HG03565 (cell line): Measurements from ENCODE around the gene CDK13.

ENCODE experiments used
- ATAC-seq: cut with Tn5 transposase; IDR thresholded peaks from one replicate; pipeline ENCODE4 v1.9.1; 2021; ENCODE audit warnings: mild to moderate bottlenecking, moderate library complexity; ENCODE audit not compliant: unreplicated experiment

The CDK13 gene

DNA sequence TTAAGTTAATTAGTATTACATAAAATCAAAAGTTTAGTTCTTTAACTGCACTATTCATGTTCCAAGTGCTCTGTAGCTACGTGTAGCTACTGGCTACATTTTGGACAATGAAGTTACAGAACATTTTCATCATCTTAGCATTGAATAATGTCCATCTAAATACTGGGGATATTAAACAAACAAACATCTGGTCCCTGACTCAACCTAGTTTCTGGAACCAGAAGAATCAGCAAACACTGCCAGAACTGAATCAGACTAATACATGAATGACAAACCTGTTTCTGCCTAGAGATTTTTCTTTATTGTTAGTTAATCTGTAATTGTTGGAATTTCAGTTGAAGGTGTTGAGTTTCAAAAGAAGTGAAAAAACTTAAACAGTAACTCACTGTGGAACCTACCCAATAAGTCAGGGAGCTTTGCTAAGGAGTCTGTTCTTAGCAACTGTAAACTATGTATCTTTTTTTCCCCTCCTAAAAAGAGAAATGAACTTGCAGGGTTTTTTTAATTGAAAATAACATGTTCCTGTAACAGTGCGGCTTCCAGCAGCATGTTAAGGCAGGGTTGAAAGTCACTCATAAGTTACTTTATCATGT is 58.3 kb downstream of the CDK13 start:
- no peak for ATAC-seq

DNA sequence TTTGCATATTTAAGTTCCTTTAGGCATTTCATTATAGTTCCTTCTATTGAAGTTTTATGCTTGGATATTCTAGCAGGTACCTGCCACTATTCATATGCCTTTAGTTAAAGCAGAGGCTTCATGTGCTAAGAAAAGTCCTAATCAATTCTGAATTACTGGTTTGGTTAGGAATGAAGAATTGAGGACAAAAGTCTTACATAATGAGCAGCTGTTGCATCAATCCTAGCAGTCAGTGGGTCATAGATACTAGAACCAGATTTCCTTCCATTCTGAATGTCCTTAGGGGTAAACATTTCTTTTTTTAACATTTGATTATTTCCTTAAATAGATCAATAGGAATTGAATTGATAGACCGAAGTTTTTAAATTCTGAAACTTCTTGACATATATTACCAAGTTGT is 59.2 kb downstream of the CDK13 start:
- ATAC-seq = no peak

GRCh38 chr7:40014376-40014775 is 64.3 kb downstream of the CDK13 start:
- no peak for ATAC-seq

GRCh38 chr7:40015790-40016296 is 65.8 kb downstream of the CDK13 start:
- peak; percentile 86 for ATAC-seq

GRCh38 chr7:40019558-40019957 is 69.5 kb downstream of the CDK13 start:
- ATAC-seq = no peak

- no peak for ATAC-seq
Measured at GRCh38 chr7:40024048-40024447, 74.0 kb downstream of the CDK13 start.

GRCh38 chr7:40024841-40025240 is 74.8 kb downstream of the CDK13 start:
- no peak for ATAC-seq

DNA sequence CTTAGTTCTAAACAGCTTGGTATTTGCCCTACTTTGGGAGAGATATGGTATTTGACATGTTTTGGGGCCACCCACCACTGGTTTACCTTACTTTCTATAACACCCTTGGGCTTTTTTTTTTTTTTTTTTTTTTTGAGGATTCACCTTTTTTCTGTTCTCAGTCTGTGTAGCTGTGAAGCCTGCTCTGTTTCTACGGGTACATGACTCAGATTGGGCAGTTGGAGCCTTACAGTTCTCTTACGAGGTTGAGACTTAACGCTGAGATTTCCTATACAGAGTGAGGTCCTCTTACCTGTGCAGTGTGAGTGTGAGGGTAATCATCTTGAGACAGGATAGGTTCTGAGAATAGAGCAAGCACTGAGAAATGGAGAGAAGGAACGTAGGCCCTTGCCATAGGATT is 77.5 kb downstream of the CDK13 start:
- no peak for ATAC-seq

DNA sequence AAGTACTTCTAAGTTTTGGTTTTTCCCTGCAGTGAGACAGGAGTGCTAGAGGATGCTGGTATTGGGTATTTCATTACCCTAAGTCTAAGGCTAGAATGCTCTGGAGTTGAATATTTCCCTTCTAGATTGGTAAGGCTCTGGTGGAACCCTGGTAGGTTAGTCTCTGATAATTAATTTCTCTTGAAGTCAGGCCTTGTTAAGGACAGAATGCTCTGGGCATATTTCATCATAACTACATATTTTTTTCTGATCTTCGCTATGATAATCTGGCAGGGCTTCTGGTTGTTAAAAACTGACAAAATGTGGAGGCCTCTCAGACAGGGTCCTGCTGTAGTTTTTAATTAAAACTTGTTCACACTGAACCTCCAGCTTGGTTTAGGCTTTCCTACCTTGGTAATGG is 83.8 kb downstream of the CDK13 start:
- no peak for ATAC-seq

GRCh38 chr7:40041456-40041855 is 91.4 kb downstream of the CDK13 start:
- ATAC-seq = no peak

DNA sequence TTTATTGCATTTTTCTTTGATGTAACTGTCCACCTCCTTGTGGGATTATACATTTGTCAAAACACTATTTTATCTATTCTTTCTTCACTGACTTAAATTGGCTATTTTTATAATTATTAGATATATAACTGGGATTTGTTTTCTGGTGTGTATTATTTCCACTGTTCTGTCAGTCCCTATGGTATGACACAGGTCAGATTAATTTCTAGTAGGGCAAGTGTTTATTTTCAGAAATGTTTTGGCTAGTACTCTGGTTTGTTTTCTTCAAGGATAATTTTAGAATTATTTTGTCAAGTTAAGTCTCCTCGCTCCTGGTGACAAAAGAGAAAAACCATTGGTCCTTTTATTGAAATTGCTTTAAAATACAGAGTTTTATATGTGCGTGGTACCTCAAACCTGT is 93.1 kb downstream of the CDK13 start:
- no peak for ATAC-seq

DNA sequence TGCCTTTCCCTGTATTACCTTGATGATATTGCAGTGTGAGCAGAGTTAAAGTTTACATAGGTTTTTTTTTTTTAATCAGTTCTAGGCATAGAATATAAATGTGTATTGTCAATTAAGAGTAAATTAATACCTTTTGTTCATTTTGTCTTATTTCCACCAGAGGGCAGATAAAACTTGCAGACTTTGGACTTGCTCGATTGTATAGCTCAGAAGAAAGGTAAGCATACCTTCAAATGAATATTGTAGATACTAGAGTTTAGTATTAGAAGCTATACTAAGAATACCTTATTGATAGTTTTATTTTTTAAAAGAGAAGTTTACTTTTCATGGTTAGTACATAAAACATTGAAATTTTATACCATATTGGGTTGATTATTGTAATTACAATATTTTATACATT is 97.6 kb downstream of the CDK13 start:
- no peak for ATAC-seq

- ATAC-seq = no peak
Measured at GRCh38 chr7:40057292-40057691, 107.2 kb downstream of the CDK13 start.

GRCh38 chr7:40058026-40058425 is 108.0 kb downstream of the CDK13 start:
- ATAC-seq = no peak

- ATAC-seq = no peak
Measured at GRCh38 chr7:40058636-40059035, 108.6 kb downstream of the CDK13 start.

GRCh38 chr7:40059057-40059456 is 109.0 kb downstream of the CDK13 start:
- ATAC-seq = no peak

GRCh38 chr7:40072268-40072667 is 122.2 kb downstream of the CDK13 start:
- no peak for ATAC-seq

- no peak for ATAC-seq
Measured at GRCh38 chr7:40073239-40073638, 123.2 kb downstream of the CDK13 start.

GRCh38 chr7:40077849-40078248 is 127.8 kb downstream of the CDK13 start:
- ATAC-seq = no peak

DNA sequence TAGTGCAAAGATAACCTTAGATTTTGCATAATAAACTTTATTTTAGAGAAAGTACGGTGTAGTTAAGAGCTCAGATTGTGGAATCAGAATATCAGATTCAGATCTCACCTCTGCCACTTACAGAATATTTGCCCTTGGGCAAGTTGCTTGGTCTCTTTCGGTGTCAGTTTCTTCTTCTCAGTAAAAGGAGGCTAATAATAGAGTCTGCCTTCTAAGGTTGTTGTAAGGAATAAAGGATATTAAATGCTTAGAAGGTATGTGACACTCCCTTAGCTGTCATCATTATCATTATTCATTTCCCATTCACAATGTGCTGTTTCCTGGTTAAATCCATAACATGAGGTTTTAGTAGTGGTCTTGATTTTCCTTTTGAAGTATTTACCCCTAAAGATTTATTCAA is 142.1 kb downstream of the CDK13 start:
- no peak for ATAC-seq

GRCh38 chr7:40093631-40094350 is 143.7 kb downstream of the CDK13 start:
- no peak for ATAC-seq

DNA sequence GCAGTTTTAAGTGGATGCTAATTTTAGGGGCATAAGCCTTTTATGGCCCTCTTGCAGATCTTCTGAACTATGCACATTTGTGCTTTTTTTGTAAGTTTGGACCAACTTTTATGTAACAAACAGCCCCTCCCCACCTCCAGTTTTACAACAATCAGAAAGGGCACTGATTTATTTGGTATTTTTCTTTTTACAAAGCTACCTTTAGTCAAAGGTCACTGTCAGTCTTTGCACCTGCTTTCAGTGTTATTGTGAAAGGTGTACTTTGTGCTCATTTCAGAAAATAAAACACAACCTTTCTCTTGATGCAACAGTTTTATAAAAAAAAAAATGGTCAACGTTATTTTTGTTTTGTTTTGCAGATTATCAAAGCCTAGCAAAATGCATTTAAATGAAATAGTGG is 145.2 kb downstream of the CDK13 start:
- ATAC-seq = no peak
